Activated naive CD4-positive, alpha-beta T cell treated with anti-CD3 and anti-CD28 coated beads, Interleukin-2, amount 10 ng/mL, durations not matched to agents 5 hours and 36 hours (primary cell): ENCODE results near the gene TNFSF4. TPM values are rescaled to one million over a fixed set of nuclear protein-coding genes. Genes with fewer than 3 reads are reported as not detected.

Experiments
- total RNA-seq, 2 experiments: library from RNA; stranded (reverse); gene quantifications; one replicate each; pipeline ENCODE4 v1.2.3, GENCODE V29; 2021

Gene TNFSF4, protein sequence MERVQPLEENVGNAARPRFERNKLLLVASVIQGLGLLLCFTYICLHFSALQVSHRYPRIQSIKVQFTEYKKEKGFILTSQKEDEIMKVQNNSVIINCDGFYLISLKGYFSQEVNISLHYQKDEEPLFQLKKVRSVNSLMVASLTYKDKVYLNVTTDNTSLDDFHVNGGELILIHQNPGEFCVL
- total RNA-seq = 1 to 10 TPM; 2.7 to 3.1 TPM

DNA sequence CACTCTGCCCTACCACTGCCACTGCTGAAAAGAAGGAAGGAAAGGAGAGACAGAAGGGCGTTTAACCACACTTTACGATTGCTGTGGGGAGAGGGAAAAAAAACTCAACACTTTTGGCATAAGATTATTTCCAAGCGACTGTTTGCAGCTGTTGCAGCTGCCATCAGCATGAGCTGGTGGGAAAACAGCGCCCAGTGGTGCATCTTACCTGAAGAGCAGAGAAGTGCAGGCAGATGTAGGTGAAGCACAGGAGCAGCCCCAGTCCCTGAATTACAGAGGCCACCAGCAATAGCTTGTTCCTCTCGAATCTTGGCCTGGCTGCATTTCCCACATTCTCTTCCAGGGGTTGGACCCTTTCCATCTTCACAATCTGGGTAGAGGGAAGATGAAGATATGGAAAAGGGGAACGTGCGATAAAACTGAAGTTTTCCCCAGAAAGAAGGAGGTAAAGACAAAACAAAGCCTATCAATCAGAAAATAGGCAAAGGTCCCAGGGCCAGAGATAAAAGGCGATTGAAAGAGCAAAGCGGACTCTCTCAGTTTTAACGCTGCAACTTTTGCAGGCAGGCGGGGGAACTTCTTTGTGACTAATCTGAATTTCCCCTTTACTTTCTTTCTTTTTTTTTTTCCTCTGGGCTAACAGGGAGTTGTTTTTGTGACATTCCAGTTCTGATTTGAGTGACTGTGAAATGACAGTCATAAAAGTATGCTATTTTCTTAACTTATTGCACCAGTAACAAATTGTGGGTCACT, at the start of gene TNFSF4:
TSS of gene TNFSF4 (minus strand) at position 516 of the 753 bp plus-strand sequence. CDS start at position 361, 155 bp downstream.

Other genes starting within 250 kb of the TNFSF4 start
- gene TNFSF18, start 156.4 kb downstream of the TNFSF4 start, total RNA-seq = not detected